Body of pancreas (tissue), 4 donors: ENCODE results near the gene TBC1D7. TPM values are rescaled to one million over a fixed set of nuclear protein-coding genes. Genes with fewer than 3 reads are reported as not detected.

Experiments
- ATAC-seq: fragments of 150-250 bp; one replicate; pipeline ENCODE4 v1.9.1; 2016
- DNase-seq, 4 donors: peaks; one replicate each; pipeline ENCODE4 v3.0.0-alpha.2; 2019
- H3K27ac ChIP-seq, 4 donors: fragments of 200-600 bp; sonication (generic); 1 replicate in 3 of 4; 2 replicates in 1 of 4; pipeline versions ENCODE4 v1.5.1 to v1.6.1; 2016 to 2019; ENCODE audit warnings: mild to moderate bottlenecking in 1 of 4, mixed read lengths in 1 of 4, moderate library complexity in 1 of 4
- H3K27me3 ChIP-seq, 2 donors: fragments of 200-600 bp; sonication (generic); one replicate each; pipeline ENCODE4 v1.6.0; 2016; ENCODE audit warnings: mild to moderate bottlenecking in 1 of 2
- H3K36me3 ChIP-seq, 2 donors: fragments of 200-600 bp; sonication (generic); replicated peaks in 1 of 2; 2 replicates each; pipeline ENCODE4 v1.5.1; 2016; ENCODE audit warnings: low read depth in 2 of 2; ENCODE audit not compliant: insufficient read depth in 1 of 2
- H3K4me1 ChIP-seq: fragments of 200-600 bp; sonication (generic); one replicate; pipeline ENCODE4 v1.6.0; 2016
- H3K4me3 ChIP-seq, 2 donors: fragments of 200-600 bp; sonication (generic); 1 replicate in 1 of 2; 2 replicates in 1 of 2; pipeline ENCODE4 v1.5.1; 2016 to 2019
- H3K9me3 ChIP-seq, 3 donors: fragments of 200-600 bp; sonication (generic); 1 replicate in 2 of 3; 2 replicates in 1 of 3; pipeline ENCODE4 v1.5.1; 2016
- CTCF ChIP-seq, 7 experiments: fragments of 450-650 bp in 4 of 7; fragments of 200-600 bp in 3 of 7; sonication (generic) in 3 of 7; IDR thresholded peaks; one replicate each; pipeline ENCODE4 v1.5.1; 2016 to 2019; ENCODE audit warnings: antibody characterized with exemption in 7 of 7
- POLR2A ChIP-seq, 3 donors: fragments of 450-650 bp; IDR thresholded peaks; one replicate each; pipeline ENCODE4 v1.6.1; 2016; ENCODE audit warnings: antibody characterized with exemption in 3 of 3, mild to moderate bottlenecking in 2 of 3
- WGBS, 2 donors: methylation state at CpG; one replicate each; pipeline ENCODE4 v1.1.5; 2017; 5-methylcytosine and 5-hydroxymethylcytosine counted together
- intact Hi-C: fragments of 100-400 bp; cut with DNase I; formaldehyde crosslinking; loops from one replicate; pipeline ENCODE4 v1.15.1; 2023
- total RNA-seq, 2 donors: library from RNA; depleted of rRNA; stranded (reverse); fragments of >200 nt; gene quantifications; one replicate each; pipeline ENCODE4 v1.1.0, GENCODE V29; 2016

The TBC1D7 gene
- total RNA-seq, 2 donors from 2014 or later, result 12.5 to 15.2 TPM

GRCh38 chr6:13305791-13306190, 22.5 kb downstream of the TBC1D7 start:
- WGBS, 2 donors, result 83 to 93% methylated on average over 1 of the region's 1 CpG
- DNase-seq (no peak), ATAC-seq (no peak)
- H3K27ac ChIP-seq, result no peak overlapping the region
- intact Hi-C loops, result no loop called here
- H3K4me1 ChIP-seq, result no peaks in the 10 kb centered on the region
- no peaks in the 10 kb centered on the region for H3K9me3 ChIP-seq
- TF ChIP-seq POLR2A (IDR thresholded peaks at IDR 0.05) (no peak), CTCF (IDR thresholded peaks at IDR 0.05) (no peak)
- H3K36me3 ChIP-seq, result peaks cover 4 to 12% of the 10 kb centered on the region in 2 donors
- no peaks in the 10 kb centered on the region for H3K27me3 ChIP-seq
- H3K4me3 ChIP-seq, result no peak overlapping the region

- 85 to 94% methylated on average over 4 of the region's 4 CpGs for WGBS, 2 donors
- ATAC-seq (no peak), DNase-seq (no peak)
- no peaks in the 10 kb centered on the region for H3K4me1 ChIP-seq
- no peaks in the 10 kb centered on the region for H3K9me3 ChIP-seq
- no peak overlapping the region for H3K4me3 ChIP-seq
- H3K27ac ChIP-seq, result no peak overlapping the region
- H3K27me3 ChIP-seq, result no peaks in the 10 kb centered on the region
- intact Hi-C loops, result no loop called here
- TF ChIP-seq POLR2A (IDR thresholded peaks at IDR 0.05) (no peak), CTCF (IDR thresholded peaks at IDR 0.05) (no peak)
- peaks cover 4 to 12% of the 10 kb centered on the region in 2 donors for H3K36me3 ChIP-seq
Measured at GRCh38 chr6:13305288-13305687, 23.0 kb downstream of the TBC1D7 start.

GRCh38 chr6:13304580-13305260, 23.6 kb downstream of the TBC1D7 start:
- no peak for ATAC-seq
- no peaks in the 10 kb centered on the region for H3K4me1 ChIP-seq

GRCh38 chr6:13304101-13304500, 24.2 kb downstream of the TBC1D7 start:
- Histone ChIP-seq H3K4me1 (no peaks in the 10 kb centered on the region), H3K27ac (no peak overlapping the region), H3K4me3 (no peak overlapping the region), H3K27me3 (no peaks in the 10 kb centered on the region), H3K36me3 (peaks cover 4 to 12% of the 10 kb centered on the region in 2 donors), H3K9me3 (no peaks in the 10 kb centered on the region)
- 83 to 86% methylated on average over 6 of the region's 6 CpGs for WGBS, 2 donors
- no peak for TF ChIP-seq POLR2A (IDR thresholded peaks at IDR 0.05)
- TF ChIP-seq CTCF (IDR thresholded peaks at IDR 0.05), result no peak
- intact Hi-C loops, result no loop called here
- no peak for ATAC-seq
- no peak for DNase-seq

More at GRCh38 chr6:13304580-13305260, 23.6 kb downstream of the TBC1D7 start:
- peaks cover 4 to 12% of the 10 kb centered on the region in 2 donors for H3K36me3 ChIP-seq
- 87 to 96% methylated on average over 11 of the region's 11 CpGs for WGBS, 2 donors
- no peaks in the 10 kb centered on the region for H3K27me3 ChIP-seq
- no peaks in the 10 kb centered on the region for H3K9me3 ChIP-seq
- no peak overlapping the region for H3K4me3 ChIP-seq
- DNase-seq, result no peak
- no peak overlapping the region for H3K27ac ChIP-seq
- TF ChIP-seq CTCF (IDR thresholded peaks at IDR 0.05) (no peak), POLR2A (IDR thresholded peaks at IDR 0.05) (no peak)
- intact Hi-C loops, result no loop called here

GRCh38 chr6:13303668-13304017, 24.7 kb downstream of the TBC1D7 start:
- WGBS, 2 donors, result 64 to 65% methylated on average over 7 of the region's 7 CpGs
- Histone ChIP-seq H3K27me3 (no peaks in the 10 kb centered on the region), H3K36me3 (peaks cover 4 to 12% of the 10 kb centered on the region in 2 donors), H3K27ac (peak overlapping the region in 1 of 4 donors; percentile 59), H3K4me3 (no peak overlapping the region), H3K9me3 (no peaks in the 10 kb centered on the region), H3K4me1 (no peaks in the 10 kb centered on the region)
- TF ChIP-seq POLR2A (IDR thresholded peaks at IDR 0.05) (no peak), CTCF (IDR thresholded peaks at IDR 0.05) (no peak)
- intact Hi-C loops, result no loop called here
- ATAC-seq (no peak), DNase-seq (peak; percentile 28 to 68 (median 49))
